ENCODE measurements around the gene REEP3.

REEP3 gene

DNA sequence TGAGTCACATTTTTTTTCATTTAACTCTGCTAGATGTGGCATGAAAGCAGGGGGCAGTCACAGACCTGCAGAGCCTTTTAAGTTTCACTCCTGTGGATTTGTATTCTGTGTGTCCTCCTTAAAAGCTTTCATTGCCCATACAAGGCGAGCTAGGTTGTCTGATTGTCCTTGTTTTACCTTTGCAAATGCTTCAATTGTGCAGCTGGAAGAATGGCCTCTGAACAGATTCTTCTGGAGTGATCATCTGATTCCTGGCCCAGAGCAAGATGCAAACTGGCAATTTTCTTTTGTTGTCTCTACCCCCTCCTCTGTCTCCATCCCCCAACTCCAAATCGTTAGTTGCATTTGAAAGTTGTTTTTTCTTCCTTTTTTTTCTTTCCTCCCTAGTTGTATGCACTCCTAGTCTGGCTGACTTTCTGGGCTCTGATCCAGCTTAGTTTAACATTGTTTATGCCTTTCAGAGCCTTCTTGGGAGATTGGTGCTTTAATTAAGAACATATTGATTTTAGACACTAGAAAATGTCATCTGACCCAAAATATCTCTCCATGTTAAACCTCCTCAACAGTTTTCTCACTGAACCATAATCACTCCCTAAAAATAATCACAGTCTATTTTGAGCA, 150.2 kb downstream of the REEP3 start:
- DNase-seq, result peak; percentile 65

DNA sequence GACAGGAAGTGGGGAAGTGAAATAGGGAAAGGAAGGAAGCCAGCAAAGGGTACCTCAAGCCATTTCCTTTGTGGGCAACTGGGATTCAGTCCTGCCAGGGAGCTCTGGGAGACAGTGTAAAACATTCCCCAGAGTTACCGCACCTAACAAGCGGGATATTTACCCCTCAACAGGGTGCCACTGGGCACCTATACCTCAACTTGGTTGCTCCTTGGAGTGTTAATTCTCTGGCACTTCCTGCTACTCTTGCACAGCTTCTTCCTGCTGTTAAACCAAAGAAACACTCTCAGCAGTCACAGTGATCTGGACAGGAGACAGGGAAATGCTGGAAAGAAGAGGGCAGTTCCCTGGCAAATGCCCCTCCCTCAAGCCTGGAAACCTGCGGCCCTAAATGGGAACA, 151.3 kb downstream of the REEP3 start:
- DNase-seq, result no peak

DNA sequence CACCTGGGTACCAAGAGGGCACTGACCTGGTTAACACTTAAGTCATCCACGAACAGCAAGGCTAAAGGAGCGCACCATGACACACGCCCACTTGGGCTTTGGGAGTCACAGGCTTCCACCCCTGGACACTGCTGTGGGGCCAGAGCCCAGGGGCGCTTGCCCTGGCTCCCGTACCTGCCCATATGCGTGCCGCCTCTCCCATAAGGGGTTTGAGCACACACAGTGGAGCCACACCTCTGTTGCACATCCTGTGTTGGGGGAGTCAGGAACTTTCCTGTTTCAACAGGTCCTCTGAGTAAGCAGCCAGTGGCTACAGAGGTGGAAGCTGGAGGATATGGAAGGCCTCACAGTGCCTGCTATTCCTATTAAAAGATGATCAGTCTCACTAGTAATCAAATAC, 152.0 kb downstream of the REEP3 start:
- DNase-seq, result no peak

DNA sequence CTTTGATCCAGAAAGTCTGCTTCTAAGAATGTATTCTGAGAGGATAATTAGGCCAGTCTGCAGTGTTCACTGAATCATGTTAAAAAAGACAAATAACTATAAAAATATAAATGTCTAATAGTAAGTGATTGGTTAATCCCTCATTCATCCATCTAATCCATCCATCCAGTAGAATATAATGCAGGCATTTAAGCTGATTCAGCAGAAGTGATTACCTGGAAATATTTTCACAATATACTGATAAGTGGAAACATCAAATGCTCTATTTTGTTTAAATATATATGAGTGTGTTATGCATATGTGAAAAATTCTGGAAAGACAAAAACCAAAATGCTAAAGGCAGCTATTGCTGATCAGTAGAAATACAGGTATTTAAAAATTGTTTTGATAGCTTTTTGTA, 152.6 kb downstream of the REEP3 start:
- no peak for DNase-seq
